Fibroblast of skin of abdomen (primary cell): Measurements from ENCODE around the gene COL18A1.
"Not testable (repeated sequence)": the region's sequence is repeated elsewhere in the genome, so short reads cannot be mapped to it uniquely, and the experiment has no call there.

Experiments
- DNase-seq: peaks from one replicate; pipeline ENCODE4 v3.0.0-alpha.2; 2013

Gene COL18A1

DNA sequence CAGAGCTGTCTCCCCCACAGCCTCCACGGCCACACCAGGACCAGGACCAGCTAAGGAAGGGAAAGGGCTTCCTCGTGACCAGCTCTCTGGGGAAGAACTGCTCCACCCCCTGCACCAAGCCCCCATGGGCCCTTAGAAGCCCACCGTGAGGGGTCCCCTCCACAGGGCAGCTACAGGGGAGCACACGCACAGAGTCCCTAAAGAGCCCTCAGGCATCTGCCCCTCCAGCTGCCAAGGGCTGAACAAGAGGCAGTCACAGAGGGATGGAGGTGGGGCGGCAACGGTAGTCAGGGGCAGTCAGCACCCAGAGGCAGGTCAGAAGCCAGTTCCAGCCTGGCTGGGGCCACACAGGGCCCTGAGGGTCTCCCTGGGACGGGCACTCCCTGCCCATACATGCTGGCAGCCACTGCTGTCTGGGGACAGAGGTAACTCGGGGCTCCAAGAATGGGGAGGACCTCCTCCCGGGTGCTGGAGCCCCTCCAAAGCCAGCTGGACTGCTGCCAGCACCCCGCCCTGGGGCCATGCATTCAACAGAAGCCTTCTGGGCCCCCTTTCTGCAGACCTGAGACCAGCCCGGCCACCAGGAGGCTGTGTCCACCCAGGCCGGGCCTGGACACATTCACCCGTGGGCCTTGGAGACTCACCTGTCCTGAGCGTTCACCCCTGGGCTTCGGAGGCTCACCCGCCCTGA lies 118.6 kb downstream of the COL18A1 start:
- no peak for DNase-seq

DNA sequence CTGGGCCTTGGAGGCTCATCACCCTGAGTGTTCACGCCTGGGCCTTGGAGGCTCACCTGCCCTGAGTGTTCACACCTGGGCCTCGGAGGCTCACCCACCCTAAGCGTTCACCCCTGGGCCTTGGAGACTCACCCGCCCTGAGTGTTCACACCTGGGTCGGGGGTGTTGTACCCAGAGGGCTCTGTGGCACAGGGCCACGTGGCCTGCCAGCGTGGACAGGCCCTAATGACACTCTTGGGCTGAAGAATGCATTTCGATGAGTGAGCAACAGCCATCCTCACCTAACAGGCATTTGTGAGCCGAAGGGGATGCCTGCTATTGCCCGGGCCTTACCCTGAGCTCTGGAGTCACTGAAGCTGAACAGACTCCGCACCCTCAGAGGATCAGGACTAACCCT lies 119.8 kb downstream of the COL18A1 start:
- no peak for DNase-seq

DNA sequence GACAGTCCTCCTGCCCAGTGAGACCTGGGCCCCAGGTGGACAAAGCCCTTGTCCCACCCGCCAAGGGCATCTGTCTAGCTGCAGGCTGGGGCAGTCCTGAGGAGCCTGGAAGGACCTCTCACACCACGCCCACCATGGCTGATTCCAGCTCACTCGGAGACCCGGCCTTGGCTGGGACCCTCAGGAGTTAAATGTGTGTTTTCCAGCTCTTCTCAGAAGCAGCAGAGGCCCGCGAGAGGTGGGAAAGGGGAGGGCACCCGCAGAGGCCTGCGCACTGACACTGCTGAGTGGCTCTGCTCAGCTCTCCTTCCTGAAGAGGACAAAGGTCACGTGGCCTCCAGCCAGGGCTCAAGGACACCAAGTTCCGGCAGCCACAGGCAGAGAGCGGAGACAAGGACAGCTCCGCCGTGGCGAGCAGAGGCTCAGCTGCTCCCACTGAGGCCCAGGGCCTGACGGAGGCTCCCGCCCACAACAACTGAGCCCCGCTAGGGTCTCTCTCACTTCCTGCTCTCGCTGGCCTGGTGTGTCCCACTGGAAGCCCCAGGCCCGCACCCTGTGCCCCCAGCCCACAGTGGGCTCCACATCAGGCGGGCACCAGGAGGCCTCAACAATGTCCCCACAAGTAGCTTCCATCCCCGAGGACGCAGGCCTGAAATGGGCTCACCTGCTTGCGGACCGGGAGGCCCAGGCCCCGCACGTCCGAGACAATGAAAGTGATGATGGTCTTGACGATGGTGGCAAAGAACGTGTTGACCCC lies 120.4 kb downstream of the COL18A1 start:
- no peak for DNase-seq

DNA sequence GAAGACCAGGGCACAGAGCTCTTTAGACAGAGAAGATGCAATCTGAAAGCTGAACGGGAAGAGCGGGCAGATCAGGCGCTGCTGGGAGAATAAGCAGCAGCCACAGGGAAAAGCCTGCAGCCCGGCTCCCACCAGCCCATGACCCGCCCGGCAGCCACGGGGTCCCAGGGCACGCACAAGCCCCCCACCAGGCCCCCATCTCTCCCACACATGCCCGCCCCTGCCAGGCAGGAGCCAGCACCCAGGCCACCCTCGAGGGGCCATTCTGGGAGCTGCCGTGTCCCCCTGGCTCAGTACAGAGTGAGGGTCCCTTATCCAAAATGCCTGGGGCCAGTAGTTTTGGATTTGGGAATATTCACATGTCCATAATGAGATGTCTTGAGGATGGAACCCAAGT lies 120.9 kb downstream of the COL18A1 start:
- DNase-seq, result no peak

DNA sequence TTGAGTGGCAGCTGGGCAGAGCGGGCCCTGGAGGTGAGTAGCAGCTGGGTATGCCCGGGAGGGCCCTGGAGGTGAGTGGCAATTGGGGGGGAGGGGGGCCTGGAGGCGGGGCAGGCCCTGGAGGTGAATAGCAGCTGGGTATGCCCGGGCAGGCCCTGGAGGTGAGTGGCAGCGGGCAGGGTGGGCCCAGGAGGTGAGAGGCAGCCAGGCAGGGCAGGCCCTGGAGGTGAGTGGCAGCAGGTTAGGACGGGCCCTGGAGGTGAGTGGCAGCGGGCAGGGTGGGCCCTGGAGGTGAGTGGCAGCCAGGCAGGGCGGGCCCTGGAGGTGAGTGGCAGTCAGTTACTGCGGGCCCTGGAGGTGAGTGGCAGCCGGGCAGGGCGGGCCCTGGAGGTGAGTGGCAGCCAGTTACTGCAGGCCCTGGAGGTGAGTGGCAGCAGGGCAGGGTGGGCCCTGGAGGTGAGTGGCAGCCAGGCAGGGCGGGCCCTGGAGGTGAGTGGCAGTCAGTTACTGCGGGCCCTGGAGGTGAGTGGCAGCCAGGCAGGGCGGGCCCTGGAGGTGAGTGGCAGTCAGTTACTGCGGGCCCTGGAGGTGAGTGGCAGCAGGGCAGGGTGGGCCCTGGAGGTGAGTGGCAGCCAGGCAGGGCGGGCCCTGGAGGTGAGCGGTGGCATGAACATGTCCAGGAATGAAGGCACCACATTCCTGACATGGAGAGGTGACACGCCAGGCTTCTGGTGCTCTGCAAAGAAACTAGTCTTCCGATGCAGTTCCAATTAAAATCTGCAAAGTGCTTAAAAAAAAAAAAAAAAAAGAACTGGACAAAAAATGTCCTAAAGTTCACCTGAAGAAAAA lies 122.4 kb downstream of the COL18A1 start:
- not testable (repeated sequence) for DNase-seq

- no peak for DNase-seq
Observed at GRCh38 chr21:45528028-45528705, 123.2 kb downstream of the COL18A1 start.

DNA sequence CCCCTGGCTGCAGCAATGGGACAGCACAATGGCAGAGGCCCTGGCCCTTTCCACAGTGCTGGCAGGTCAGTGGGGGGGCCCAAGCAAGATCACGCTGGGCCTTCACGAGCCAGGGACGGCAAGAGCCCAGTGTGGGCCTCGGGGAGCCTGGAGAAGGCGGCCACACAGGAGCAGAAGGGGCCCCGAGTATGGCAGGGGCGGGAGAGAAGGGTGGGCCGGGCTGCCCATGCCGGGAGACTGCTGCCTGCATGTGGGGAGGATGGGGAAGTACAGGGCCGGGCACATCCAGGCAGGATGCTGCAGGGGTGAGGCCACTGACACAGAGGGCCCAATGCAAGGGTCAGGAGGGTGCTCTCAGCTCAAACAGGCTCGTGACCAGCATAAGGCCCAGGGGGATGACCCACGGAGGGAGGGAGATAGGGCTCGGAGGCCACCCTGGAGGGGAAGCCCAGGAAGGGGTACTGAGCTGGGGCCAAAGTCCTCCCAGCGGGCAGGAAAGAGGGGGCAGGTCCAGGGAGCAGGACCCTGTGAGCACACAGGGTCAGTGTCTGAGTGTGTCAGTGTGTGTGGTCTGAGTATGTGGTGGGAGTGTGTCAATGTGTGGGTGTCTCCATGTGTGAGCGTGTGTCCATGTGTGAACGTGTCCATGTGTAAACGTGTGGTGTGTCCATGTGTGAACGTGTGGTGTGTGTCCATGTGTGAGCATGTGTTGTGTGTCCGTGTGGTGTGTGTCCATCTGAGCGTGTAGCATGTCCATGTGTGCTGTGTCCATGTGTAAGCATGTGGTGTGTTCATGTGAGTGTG lies 124.2 kb downstream of the COL18A1 start:
- no peak for DNase-seq

DNA sequence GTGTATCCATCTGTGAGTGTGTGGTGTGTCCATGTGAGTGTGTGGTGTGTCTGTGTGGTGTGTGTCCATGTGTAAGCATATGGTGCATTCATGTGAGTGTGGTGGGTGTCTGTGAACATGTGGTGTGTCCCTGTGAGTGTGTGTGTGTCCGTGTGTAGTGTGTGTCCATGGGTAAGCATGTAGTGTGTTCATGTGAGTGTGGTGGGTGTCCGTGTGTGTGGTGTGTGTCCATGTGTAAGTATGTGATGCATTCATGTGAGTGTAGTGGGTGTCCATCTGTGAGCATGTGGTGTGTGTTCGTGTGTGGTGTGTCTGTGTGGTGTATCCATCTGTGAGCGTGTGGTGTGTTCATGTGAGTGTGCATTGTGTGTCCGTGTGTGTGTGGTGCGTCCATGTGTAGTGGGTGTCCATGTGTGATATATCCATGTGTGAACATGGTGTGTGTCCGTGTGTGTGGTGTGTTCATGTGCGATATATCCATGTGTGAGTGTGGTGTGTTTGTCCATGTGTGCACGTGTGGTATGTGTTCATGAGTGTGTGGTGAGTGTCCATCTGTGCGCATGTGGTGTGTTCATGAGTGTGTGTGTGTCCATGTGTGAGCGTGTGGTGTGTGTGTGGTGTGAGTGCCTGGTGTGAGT lies 124.9 kb downstream of the COL18A1 start:
- no peak for DNase-seq

GRCh38 chr21:45530423-45531113 lies 125.6 kb downstream of the COL18A1 start:
- no peak for DNase-seq

DNA sequence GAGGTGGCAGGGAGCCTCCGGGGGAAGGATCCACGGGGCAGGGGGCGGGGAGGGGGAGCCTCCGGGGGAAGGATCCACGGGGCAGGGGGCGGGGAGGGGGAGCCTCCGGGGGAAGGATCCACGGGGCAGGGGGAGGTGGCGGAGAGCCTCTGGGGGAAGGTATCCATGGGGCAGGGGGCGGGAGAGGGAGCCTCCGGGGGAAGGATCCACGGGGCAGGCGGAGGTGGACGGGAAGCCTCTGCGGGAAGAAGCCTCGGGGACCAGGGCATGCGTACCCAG lies 126.1 kb downstream of the COL18A1 start:
- not testable (repeated sequence) for DNase-seq

DNA sequence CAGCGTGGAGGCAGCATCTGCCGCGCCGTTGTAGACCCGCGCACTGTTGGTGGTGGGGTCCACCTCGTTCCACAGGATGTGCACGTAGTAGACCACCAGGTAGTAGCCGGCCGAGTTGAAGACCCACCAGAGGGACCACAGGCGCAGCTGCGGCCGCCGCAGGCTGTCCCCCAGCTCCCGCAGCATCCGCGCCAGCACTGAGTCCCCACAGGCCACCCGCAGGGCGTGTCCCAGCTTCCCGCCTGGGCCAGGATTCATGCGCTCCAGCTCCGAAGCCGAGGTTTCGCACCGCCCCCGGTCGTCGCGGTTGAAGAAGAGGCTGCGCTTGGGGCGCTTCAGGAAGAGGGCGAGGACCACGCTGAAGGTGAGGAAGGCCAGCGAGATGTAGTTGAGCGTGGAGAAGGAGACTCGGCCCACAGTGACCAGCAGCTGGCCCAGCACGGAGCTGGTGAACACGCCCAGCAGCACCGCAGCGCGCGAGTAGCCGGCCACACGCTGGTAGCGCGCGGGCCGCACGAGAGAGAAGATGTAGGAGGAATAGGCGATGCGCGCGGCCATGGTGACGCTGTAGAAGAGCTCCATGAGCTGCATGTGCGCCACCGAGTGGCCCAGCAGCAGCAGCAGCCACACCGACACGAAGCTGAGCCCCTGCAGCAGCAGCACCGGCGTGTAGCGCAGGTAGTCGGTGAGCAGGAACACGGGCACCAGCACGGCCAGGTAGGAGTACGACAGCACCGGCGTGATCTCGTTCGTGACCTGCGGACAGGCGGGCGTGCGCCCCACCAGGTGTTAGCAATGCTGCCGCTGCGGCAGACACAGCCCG lies 126.6 kb downstream of the COL18A1 start:
- no peak for DNase-seq

DNA sequence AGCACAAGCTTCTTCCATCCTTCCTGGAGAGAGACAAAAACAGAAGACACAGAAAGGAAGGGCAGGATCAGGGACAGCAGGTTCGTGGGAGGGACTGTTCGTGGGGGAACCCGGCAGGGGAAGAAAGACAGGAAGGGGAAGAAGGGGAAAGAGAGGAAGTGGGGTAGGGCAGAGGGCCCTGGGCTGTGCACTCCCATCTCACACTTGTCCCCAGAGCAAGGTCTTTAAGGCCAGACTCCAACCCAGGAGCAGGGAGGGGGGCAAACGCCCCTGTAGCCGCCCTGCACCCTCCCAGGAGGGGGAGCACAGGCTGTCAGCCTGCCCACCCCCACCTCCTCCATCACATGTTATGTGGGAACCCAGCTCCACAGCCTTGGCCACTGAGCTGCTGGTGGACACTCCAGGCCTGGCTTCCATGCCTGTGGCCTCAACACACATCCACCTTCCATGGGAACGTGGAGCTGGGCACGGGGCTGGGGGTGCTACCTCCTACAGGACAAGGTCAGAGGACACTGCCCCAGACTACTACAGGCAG lies 127.9 kb downstream of the COL18A1 start:
- DNase-seq, result no peak

DNA sequence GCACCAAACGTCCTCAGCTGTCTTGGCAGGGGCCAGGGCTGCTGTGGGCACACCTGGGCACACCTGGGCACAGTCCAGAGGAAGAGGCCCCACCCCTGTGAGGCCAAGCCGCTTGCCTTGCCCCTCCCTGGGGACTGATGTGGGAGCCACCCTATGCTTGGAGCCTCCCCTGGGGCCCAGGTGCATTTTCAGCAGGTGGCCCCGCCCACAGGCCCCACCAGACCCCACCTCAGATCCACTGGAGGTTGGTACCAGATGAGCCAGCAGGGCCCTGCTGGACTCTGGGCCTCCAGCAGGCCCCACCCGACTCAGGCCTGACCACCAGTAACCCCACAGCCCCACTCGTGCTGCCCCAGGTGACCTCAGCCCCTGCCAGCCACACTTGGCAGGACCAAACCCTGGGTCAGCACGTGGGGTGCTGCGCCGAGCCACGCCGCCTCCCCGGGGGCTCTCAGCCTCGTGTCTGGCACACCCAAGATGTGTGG lies 128.4 kb downstream of the COL18A1 start:
- DNase-seq, result no peak

- no peak for DNase-seq
Observed at GRCh38 chr21:45533846-45534635, 129.1 kb downstream of the COL18A1 start.

GRCh38 chr21:45534636-45535331 lies 129.8 kb downstream of the COL18A1 start:
- DNase-seq, result no peak

DNA sequence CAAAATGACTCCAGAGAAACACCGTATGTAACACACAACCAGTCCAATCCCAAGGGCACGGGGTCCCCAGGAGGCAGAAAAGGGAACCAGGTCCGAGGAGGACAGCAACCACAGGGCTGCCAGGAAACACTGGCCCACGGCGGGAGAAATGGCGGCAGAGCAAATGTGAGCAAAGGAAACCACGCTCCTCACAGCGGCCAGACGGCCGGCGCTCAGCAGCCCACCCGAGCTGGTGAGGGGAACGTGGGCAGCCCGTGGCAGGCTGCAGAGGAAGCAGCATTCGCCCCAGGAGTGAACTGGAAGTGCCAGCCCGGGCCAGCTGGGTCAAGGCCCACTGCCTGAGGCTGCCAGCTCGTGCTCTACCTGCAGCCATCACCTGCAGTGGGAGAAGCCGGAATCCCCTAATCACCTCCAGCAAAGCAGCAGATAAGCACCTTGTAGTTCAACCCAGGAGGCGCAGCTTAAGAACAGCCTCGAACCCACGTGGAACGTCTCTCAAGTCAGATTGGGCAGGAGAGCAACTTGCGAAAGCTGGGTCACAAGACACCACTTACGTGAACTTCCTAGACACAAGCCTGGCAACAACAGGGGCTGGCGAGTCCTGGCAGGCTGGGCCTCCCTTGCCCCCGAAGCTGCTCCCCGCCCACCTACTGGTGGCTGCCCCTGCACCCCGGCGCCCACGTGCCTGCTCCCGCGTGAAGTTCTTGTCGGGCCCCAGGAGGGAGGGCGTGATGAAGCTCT lies 130.5 kb downstream of the COL18A1 start:
- DNase-seq, result no peak
